OCI-LY7 (cell line): ENCODE measurements around the gene PITPNC1. TPM values are rescaled to one million over a fixed set of nuclear protein-coding genes. Genes with fewer than 3 reads are reported as not detected.
A peak's percentile ranks its signal among the peaks of the same experiment; 100 is the strongest.

Experiments used
- BruUV-seq: library from RNA; stranded (reverse); fragments of 400-500 nt; replicated peaks from 2 replicates; lab custom pipeline; 2021; lab: Mats Ljungman, UMichigan
- CTCF ChIA-PET: fragments of 300-600 bp; sonication (Branson Sonifier 250); formaldehyde crosslinking; loops from one replicate; lab custom pipeline; 2022; ENCODE audit warnings: antibody characterized with exemption; ENCODE audit not compliant: unreplicated experiment; lab: Charles Lee
- POLR2A ChIA-PET: fragments of 300-600 bp; sonication (Branson Sonifier 250); formaldehyde crosslinking; loops from one replicate; lab custom pipeline; 2022; ENCODE audit warnings: antibody characterized with exemption; lab: Charles Lee
- DNase-seq: peaks from one replicate; pipeline ENCODE4 v3.0.0-alpha.2; 2015; ENCODE audit warnings: low spot score
- H2AFZ ChIP-seq: fragments of 200-600 bp; sonication (generic), shearing (Covaris generic); 2 replicates; pipeline ENCODE4 v1.6.1; 2014; ENCODE audit warnings: mild to moderate bottlenecking, antibody characterized with exemption, low read length, moderate library complexity
- H3K27ac ChIP-seq: fragments of 200-600 bp; sonication (generic); 2 replicates; pipeline ENCODE4 v1.5.1; 2014; ENCODE audit warnings: mixed run types, low read depth, mild to moderate bottlenecking, moderate library complexity, low read length, inconsistent platforms; ENCODE audit not compliant: poor library complexity, severe bottlenecking
- H3K36me3 ChIP-seq: fragments of 200-600 bp; sonication (generic); 2 replicates; pipeline ENCODE4 v1.6.1; 2014; ENCODE audit warnings: mild to moderate bottlenecking, antibody characterized with exemption, low read length, moderate library complexity, mixed read lengths; ENCODE audit not compliant: insufficient read depth
- H3K4me1 ChIP-seq: fragments of 200-600 bp; sonication (generic); 2 replicates; pipeline ENCODE4 v1.5.1; 2014; ENCODE audit warnings: mild to moderate bottlenecking, low read length; ENCODE audit not compliant: insufficient read depth, poor library complexity, severe bottlenecking
- H3K4me2 ChIP-seq: fragments of 200-600 bp; sonication (generic); 2 replicates; pipeline ENCODE4 v1.6.1; 2014; ENCODE audit warnings: mild to moderate bottlenecking, low read length
- H3K4me3 ChIP-seq: fragments of 200-600 bp; sonication (generic); 2 replicates; pipeline ENCODE4 v1.5.1; 2014; ENCODE audit warnings: mild to moderate bottlenecking, low read depth, low read length; ENCODE audit not compliant: poor library complexity, severe bottlenecking
- H3K79me2 ChIP-seq: fragments of 200-600 bp; sonication (generic); 2 replicates; pipeline ENCODE4 v1.6.1; 2016; ENCODE audit warnings: low read depth, mild to moderate bottlenecking, low read length, moderate library complexity, mixed read lengths; ENCODE audit not compliant: insufficient read depth
- H3K9me2 ChIP-seq: fragments of 200-600 bp; sonication (generic); 2 replicates; pipeline ENCODE4 v1.6.1; 2016; ENCODE audit warnings: mild to moderate bottlenecking, low read length, mixed read lengths; ENCODE audit not compliant: insufficient read depth
- H3K9me3 ChIP-seq: fragments of 200-600 bp; sonication (generic); 2 replicates; pipeline ENCODE4 v1.6.1; 2014; ENCODE audit warnings: mild to moderate bottlenecking, mixed run types, low read length, mixed read lengths
- H4K20me1 ChIP-seq: fragments of 200-600 bp; sonication (generic); 2 replicates; pipeline ENCODE4 v1.6.1; 2014; ENCODE audit warnings: mild to moderate bottlenecking, antibody characterized with exemption, low read length, moderate library complexity, mixed read lengths; ENCODE audit not compliant: insufficient read depth
- EZH2phosphoT487 ChIP-seq: fragments of 200-600 bp; sonication (generic); IDR thresholded peaks from 2 replicates; pipeline ENCODE4 v1.6.1; 2018; ENCODE audit warnings: low read depth, borderline replicate concordance, mild to moderate bottlenecking, mixed run types, antibody characterized with exemption, low read length, moderate library complexity, mixed read lengths
- intact Hi-C: fragments of 100-400 bp; cut with micrococcal nuclease; formaldehyde crosslinking; loops from one replicate; pipeline ENCODE4 v1.10.0; 2022; ENCODE audit not compliant: unreplicated experiment
- total RNA-seq, 2 experiments: library from RNA; depleted of rRNA in 1 of 2; stranded (reverse); fragments of >200 nt in 1 of 2; shearing (Covaris generic) in 1 of 2; gene quantifications; 2 replicates each; pipeline ENCODE4 v1.2.3, GENCODE V29; 2014 to 2022
- TF ChIP-seq, protein P1 (sequence below): fragments of 200-600 bp; sonication (generic); conservative IDR thresholded peaks from 2 replicates; pipeline ENCODE4 v1.5.1; 2014; ENCODE audit warnings: mild to moderate bottlenecking, antibody characterized with exemption, low read length, moderate library complexity, mixed read lengths

Gene PITPNC1
- total RNA-seq, 2 experiments from 2014 or later, result 14.3 to 21.1 TPM

DNA sequence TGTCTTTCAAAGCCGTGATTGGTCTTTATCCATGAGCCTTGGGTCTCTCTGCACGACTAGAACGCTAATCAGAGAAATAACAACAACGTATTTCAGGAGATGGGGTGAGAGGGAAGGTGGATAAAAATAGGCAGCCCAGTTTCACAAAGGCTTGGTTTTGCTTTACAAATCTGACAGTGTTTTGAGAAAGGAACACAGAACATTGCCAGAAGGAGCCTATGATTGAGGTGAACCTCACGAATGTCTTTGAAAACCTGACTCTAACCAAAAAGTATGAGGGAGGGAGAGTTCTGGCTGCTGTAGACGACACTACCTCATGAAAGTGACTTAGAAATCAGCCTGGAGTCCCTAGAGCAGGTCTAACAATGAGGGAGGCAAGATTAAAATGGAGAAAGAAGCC lies 302.6 kb downstream of the PITPNC1 start:
- H2AFZ ChIP-seq, result no peak overlapping the region
- no peak overlapping the region for H3K4me3 ChIP-seq
- no TSS peak for BruUV-seq

DNA sequence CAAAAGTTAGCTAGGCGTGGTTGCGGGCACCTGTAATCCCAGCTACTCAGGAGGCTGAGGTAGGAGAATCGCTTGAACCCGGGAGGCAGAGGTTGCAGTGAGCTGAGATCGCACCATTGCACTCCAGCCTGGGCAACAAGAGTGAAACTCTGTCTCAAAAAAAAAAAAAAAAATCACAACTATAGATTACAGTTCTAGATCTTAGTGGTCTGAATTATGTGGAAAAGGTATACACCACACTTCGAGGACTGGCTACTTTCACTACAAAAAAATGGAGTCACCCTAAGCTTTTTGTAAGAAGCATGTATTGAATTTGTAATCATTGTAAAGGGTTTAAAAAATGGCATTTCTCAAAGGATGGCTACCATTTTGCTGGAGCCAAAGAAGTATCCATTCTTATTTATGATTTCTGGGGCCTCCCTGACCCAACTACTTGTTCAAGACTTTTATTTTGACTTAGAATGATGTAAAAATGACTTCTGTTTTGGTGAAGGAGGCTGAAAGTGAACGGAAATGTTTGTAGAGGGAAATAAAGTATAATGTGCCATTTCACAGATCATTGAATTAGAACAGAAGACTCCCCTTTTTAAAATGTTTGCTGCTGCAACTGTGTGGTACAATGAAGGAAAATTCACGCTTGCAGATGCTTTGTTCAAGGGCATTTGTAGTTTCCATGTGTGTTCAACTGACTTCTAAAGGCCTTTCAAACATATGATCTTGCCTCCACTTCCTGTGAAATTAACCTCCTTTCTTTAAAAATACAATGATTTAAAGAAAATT lies 303.6 kb downstream of the PITPNC1 start:
- ChIA-PET POLR2A (no interaction called here), CTCF (no interaction called here)
- intact Hi-C loops, result no loop called here
- peak overlapping the region; percentile 24 for H3K4me2 ChIP-seq
- peak overlapping the region; percentile 23 for H3K27ac ChIP-seq
- no peak overlapping the region for H3K4me3 ChIP-seq
- H4K20me1 ChIP-seq, result no peaks in the 10 kb centered on the region
- peak; percentile 25 for DNase-seq
- H3K4me1 ChIP-seq, result peaks cover 12% of the 10 kb centered on the region
- H3K36me3 ChIP-seq, result no peaks in the 10 kb centered on the region
- H3K9me3 ChIP-seq, result no peaks in the 10 kb centered on the region
- no TSS peak for BruUV-seq
- no peaks in the 10 kb centered on the region for H3K9me2 ChIP-seq
- no peaks in the 10 kb centered on the region for H3K79me2 ChIP-seq
- TF ChIP-seq, protein P1, sequence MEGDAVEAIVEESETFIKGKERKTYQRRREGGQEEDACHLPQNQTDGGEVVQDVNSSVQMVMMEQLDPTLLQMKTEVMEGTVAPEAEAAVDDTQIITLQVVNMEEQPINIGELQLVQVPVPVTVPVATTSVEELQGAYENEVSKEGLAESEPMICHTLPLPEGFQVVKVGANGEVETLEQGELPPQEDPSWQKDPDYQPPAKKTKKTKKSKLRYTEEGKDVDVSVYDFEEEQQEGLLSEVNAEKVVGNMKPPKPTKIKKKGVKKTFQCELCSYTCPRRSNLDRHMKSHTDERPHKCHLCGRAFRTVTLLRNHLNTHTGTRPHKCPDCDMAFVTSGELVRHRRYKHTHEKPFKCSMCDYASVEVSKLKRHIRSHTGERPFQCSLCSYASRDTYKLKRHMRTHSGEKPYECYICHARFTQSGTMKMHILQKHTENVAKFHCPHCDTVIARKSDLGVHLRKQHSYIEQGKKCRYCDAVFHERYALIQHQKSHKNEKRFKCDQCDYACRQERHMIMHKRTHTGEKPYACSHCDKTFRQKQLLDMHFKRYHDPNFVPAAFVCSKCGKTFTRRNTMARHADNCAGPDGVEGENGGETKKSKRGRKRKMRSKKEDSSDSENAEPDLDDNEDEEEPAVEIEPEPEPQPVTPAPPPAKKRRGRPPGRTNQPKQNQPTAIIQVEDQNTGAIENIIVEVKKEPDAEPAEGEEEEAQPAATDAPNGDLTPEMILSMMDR, result no peak
- no peak for TF ChIP-seq EZH2phosphoT487
- peak overlapping the region; percentile 70; the same call in 1 of the 2 replicates for H2AFZ ChIP-seq

More for the DNA sequence above, 302.6 kb downstream of the PITPNC1 start:
- TF ChIP-seq EZH2phosphoT487, result no peak
- TF ChIP-seq, protein P1, result no peak
- Histone ChIP-seq H3K9me3 (no peaks in the 10 kb centered on the region), H3K9me2 (no peaks in the 10 kb centered on the region), H3K4me2 (no peak overlapping the region), H3K36me3 (no peaks in the 10 kb centered on the region), H3K27ac (no peak overlapping the region), H3K4me1 (peaks cover 12% of the 10 kb centered on the region), H3K79me2 (no peaks in the 10 kb centered on the region), H4K20me1 (no peaks in the 10 kb centered on the region)
- no peak for DNase-seq
- POLR2A ChIA-PET, result no interaction called here
- intact Hi-C loops, result no loop called here
- CTCF ChIA-PET, result no interaction called here

DNA sequence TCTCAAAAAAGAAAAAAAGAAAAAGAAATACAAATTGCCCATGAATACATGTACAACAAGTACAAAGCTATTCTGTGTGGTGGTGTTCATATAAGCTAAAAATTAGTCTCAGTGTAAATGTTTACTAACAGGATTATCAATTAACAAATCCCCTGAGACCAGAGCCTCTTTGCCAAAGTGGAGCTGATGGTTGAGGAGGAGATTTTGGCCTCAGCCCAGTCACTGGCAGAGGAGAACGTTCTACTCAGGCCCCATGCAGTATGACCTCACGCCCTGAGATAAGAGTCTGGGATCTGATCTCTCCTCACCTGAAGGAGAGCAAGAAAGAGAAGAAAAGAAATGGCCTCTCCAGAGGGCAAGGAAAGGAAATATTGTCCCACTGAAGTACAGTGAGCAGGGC lies 305.1 kb downstream of the PITPNC1 start:
- Histone ChIP-seq H3K9me2 (no peaks in the 10 kb centered on the region), H3K79me2 (no peaks in the 10 kb centered on the region), H3K4me2 (no peak overlapping the region), H2AFZ (no peak overlapping the region), H4K20me1 (no peaks in the 10 kb centered on the region), H3K4me3 (no peak overlapping the region), H3K4me1 (peaks cover 12% of the 10 kb centered on the region), H3K36me3 (no peaks in the 10 kb centered on the region), H3K9me3 (no peaks in the 10 kb centered on the region), H3K27ac (no peak overlapping the region)
- no peak for DNase-seq
- TF ChIP-seq EZH2phosphoT487, result no peak
- TF ChIP-seq, protein P1, result no peak
- CTCF ChIA-PET, result no interaction called here
- BruUV-seq, result no TSS peak
- POLR2A ChIA-PET, result interaction anchor here (0.7 kb wide), 1 partner anchor 55 kb away, joined by 4 read pairs; no protein-coding TSS in a partner anchor
- intact Hi-C loops, result no loop called here
